ENCODE data around the gene DRAP1. TPM values are rescaled to one million over a fixed set of nuclear protein-coding genes. Genes with fewer than 3 reads are reported as not detected.

Gene DRAP1
- total and polyA plus RNA-seq, 9 of the 15 experiments (the other 6 are each of a cell fraction or from before 2014, with no cell fraction given): 9.6 to 200 (median 92.9) TPM

GRCh38 chr11:65890324-65891218, 28.7 kb upstream of the DRAP1 start, which contains the start of gene CCDC85B (continued):
- TF ChIP-seq ZBTB12 (CRISPR knock-in tag; IDR thresholded peaks at IDR 0.05): no peak; the same call in 1 of the 2 replicates
- TF ChIP-seq TFAP4 (CRISPR knock-in tag; IDR thresholded peaks at IDR 0.05; ENCODE audit: borderline replicate concordance): no peak; the same call in 1 of the 2 replicates
- no peak for TF ChIP-seq CHD4 (IDR thresholded peaks at IDR 0.05; ENCODE audit: insufficient read depth, insufficient replicate concordance, low read depth, low read length, poor library complexity, severe bottlenecking)
- peak; percentile 81; the same call in 1 of the 2 replicates for TF ChIP-seq KLF1 (tag; IDR thresholded peaks at IDR 0.05)
- no peak for TF ChIP-seq CBX5 (IDR thresholded peaks at IDR 0.05; ENCODE audit: borderline replicate concordance, low read depth)
- TF ChIP-seq, protein P1, sequence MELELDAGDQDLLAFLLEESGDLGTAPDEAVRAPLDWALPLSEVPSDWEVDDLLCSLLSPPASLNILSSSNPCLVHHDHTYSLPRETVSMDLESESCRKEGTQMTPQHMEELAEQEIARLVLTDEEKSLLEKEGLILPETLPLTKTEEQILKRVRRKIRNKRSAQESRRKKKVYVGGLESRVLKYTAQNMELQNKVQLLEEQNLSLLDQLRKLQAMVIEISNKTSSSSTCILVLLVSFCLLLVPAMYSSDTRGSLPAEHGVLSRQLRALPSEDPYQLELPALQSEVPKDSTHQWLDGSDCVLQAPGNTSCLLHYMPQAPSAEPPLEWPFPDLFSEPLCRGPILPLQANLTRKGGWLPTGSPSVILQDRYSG (tag; conservative IDR thresholded peaks at IDR 0.05; ENCODE audit: low read depth): no peak
- TF ChIP-seq GABPA (tag; conservative IDR thresholded peaks at IDR 0.05; ENCODE audit: low read depth): no peak; the same call in 1 of the 2 replicates
- peak; percentile 84 for TF ChIP-seq MEIS2 (IDR thresholded peaks at IDR 0.05; ENCODE audit: partially characterized antibody)
- peak; percentile 8 for TF ChIP-seq POLR2B (IDR thresholded peaks at IDR 0.05; ENCODE audit: low read depth, partially characterized antibody)
- peak; percentile 94 for TF ChIP-seq CXXC5 (CRISPR knock-in tag; IDR thresholded peaks at IDR 0.05)
- TF ChIP-seq, protein P2, sequence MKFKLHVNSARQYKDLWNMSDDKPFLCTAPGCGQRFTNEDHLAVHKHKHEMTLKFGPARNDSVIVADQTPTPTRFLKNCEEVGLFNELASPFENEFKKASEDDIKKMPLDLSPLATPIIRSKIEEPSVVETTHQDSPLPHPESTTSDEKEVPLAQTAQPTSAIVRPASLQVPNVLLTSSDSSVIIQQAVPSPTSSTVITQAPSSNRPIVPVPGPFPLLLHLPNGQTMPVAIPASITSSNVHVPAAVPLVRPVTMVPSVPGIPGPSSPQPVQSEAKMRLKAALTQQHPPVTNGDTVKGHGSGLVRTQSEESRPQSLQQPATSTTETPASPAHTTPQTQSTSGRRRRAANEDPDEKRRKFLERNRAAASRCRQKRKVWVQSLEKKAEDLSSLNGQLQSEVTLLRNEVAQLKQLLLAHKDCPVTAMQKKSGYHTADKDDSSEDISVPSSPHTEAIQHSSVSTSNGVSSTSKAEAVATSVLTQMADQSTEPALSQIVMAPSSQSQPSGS (CRISPR knock-in tag; IDR thresholded peaks at IDR 0.05): peak; percentile 49; the same call in 1 of the 2 replicates
- peak; percentile 86 for TF ChIP-seq SAP30 (IDR thresholded peaks at IDR 0.05; ENCODE audit: borderline replicate concordance, insufficient read depth, low read depth, low read length, poor library complexity, severe bottlenecking)
- no peak for TF ChIP-seq E2F8 (IDR thresholded peaks at IDR 0.05; ENCODE audit: low read depth, partially characterized antibody)
- TF ChIP-seq TBP (optimal IDR thresholded peaks at IDR 0.05; ENCODE audit: low read depth, low read length): no peak
- no peak for TF ChIP-seq ZNF764 (CRISPR knock-in tag; IDR thresholded peaks at IDR 0.05; ENCODE audit: low read depth)
- TF ChIP-seq RBM17 (IDR thresholded peaks at IDR 0.05; ENCODE audit: borderline replicate concordance, low read depth, low read length): no peak
